Stimulated activated CD4-positive, alpha-beta T cell treated with anti-CD3 and anti-CD28 coated beads, TNF-alpha, amount 100 ng/mL, for 24 hours (primary cell): ENCODE results near the gene SUCLG2.
A peak's percentile ranks its signal among the peaks of the same experiment; 100 is the strongest.

Experiments used
- DNase-seq, 3 experiments: peaks; one replicate each; pipeline ENCODE4 v3.0.0-alpha.2; 2020; ENCODE audit warnings: low read depth in 3 of 3

The SUCLG2 gene

GRCh38 chr3:67389176-67389575, 265.2 kb downstream of the SUCLG2 start:
- DNase-seq, result no peak

GRCh38 chr3:67388738-67389137, 265.7 kb downstream of the SUCLG2 start:
- DNase-seq, result no peak

- DNase-seq, result no peak
Measured at GRCh38 chr3:67386451-67386850, 268.0 kb downstream of the SUCLG2 start.

GRCh38 chr3:67384760-67385397, 269.5 kb downstream of the SUCLG2 start:
- peak in 2 of 3 experiments; percentile 11 to 32 for DNase-seq

DNA sequence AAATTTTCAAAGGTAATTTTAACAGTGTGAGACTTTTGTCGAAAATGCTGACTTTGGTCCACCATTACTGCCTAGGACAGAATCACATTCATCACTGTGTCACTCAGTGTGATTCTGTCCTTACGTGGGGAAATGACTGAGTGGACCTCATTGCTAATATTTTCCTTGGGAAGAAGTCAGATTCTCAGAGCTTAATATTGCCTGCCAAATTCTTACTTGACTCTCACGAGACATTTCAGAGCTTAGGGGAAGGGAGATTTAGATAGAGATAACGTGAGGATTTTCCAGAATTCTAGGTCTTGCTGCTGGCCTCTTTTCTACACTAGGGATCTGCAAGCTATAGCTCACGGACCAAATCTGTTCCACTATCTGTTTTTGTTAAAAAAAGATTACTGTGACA, 270.4 kb downstream of the SUCLG2 start:
- no peak for DNase-seq

- DNase-seq, result no peak
Measured at GRCh38 chr3:67383379-67383778, 271.0 kb downstream of the SUCLG2 start.

GRCh38 chr3:67382536-67382935, 271.9 kb downstream of the SUCLG2 start:
- no peak for DNase-seq

- peak in 1 of 3 experiments; percentile 22 for DNase-seq
Measured at GRCh38 chr3:67381667-67382272, 272.6 kb downstream of the SUCLG2 start.

GRCh38 chr3:67380118-67380517, 274.3 kb downstream of the SUCLG2 start:
- DNase-seq, result no peak

DNA sequence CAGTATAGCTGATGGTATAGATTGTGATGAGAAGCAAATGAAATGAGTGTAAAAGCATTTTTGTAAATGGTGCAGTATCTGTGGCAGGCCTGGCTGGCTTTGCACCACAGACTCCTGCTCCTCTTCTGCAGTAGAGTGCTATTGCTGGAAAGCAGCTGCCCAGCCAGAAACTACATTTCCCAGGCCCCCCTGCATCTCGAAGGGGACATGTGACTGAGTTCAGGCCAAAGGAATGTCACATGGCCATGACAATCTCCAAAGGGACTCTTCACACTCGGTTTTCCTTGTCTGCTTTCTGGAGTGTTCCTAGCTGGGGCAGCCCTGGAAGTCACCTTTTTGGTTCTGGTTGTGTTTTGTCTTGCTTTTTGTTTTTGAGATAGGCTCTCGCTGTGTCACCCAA, 277.1 kb downstream of the SUCLG2 start:
- no peak for DNase-seq

DNA sequence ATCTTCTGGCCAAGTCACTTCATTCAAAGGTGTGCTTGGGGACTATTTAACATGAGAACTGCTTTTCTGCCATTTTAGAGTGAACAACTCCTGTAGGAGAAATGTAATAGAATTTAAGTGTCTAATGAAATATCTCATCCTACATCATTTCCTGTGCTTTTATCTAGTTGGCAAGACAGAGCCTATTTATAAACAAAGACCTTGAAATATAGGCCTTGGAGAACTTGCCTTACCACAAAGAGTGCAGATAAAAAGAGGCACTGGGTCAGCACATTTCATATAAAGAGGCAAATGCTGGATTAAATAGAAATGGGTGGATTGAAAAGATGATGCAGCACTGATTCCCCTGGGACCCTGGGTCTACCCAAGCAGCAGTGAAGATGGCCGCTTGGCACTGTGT, 278.0 kb downstream of the SUCLG2 start:
- no peak for DNase-seq

DNA sequence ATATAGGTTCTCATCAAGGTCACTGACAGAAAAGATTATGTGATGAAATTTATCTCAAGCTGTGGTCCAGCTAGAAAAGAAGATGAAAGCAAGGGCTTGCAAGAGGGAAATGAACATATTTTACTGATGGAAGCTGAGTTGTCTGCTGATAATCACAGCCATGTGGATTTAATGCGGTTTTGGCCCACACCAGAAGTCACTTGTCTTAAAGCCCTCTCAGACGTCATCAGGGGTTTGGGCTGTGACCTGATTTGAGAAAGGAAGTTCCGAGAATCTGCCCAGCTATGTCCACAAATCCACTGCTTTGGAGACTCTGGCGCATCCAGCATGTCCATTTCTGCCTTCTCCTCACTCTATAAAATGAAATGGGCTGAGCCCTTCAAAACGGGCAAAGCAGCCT, 278.4 kb downstream of the SUCLG2 start:
- no peak for DNase-seq

DNA sequence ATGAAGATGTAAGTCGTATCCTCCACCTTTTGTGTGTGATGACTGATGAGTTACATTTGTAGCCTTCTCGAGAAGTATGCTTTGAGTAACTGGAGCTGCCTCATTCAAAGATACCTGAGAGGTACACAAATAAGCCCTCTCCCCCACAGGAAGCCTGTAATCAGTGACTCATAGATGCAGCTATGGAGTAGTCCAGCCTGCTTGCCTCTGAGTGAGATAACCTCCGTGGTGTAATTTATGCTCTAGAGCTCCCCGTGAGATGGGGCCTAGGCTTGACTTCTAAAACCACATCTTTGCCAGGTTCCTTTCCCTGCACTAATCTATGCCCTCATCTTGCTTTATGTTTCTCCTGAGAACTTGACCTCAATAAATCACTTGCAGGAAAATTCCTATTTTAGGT, 291.7 kb downstream of the SUCLG2 start:
- no peak for DNase-seq

GRCh38 chr3:67361770-67362169, 292.6 kb downstream of the SUCLG2 start:
- DNase-seq, result no peak

- DNase-seq, result no peak
Measured at GRCh38 chr3:67361323-67361722, 293.1 kb downstream of the SUCLG2 start.

DNA sequence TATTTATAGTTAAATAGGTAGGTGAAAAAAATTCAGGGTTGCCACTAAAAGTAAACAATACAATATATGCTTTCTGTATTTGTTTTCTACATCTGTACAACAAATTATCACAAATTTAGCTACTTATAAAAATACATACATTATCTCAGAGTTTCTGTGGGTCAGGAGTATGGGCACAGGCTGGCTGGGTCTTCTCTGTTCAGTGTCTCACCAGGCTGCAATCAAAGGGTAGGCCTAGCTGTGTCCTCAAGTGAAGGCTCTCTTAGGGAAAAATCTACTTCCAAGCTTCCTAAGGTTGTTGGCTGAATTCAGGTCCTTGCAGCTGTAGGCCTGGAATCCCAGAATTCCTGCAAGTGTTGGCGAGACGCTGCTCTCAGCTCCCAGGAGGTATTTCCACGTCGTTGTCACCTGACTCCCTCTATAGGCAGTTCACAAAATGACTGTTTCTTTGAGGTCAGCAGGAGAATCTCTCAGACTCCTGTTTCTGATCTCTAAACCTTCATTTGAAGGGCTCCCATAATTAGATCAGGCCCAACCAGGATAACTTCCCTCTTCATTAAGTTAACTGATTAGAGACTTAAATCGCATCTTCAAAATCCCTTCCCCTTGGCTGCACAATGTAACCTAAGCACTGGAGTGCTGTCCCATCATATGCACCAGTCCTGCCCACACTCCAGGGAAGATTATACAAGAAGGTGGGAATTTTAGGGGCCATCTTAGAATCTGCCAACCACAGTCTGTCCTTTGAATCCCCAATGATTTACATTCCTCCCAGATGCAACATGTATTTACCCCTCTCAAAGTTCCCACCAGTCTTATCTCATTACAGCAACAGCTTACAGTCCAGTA, 296.6 kb downstream of the SUCLG2 start:
- DNase-seq, result no peak

DNA sequence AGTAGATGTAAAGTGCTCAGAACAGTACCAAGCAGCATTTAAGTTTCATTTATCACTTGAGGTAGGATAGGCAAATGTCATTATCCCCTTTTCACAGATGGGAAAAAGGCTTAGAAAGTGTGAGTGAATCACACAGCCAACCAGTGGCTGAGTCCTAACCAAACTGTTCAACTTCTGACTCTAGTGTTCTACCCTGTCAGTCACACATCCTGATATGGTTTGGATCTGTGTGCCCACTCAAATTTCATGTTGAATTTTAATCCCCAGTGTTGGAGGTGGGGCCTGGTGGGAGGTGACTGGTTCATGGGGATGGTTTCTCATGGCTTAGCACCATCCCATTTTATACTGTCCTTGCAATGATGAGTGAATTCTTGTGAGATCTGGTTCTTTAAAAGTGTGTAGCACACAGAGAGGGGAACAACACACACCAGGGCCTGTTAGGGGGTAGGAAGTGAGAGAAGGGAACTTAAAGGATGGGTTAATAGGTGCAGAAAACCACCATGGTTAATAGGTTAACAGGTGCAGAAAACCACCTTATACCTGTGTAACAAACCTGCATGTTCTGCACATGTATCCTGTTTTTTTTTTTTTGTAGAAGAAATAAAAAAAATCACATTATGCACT, 304.7 kb downstream of the SUCLG2 start:
- peak in 2 of 3 experiments; percentile 27 to 53 for DNase-seq

DNA sequence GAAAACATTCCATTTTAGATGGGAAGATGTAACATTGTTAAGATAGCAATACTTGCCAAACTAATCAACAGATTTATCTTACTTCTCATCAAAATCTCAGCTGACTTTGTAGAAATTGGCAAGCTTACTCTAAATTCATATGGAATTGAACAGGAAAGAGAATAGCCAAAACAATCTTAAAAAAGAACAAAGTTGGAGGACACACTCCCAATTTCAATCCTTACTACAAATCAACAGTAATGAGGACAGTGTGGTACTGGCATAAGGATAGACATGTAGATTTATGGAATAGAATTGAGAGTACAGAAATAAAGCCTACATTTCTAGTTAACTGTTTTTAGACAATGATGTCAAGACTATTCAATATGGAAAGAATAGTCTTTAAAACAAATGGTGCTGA, 308.3 kb downstream of the SUCLG2 start:
- DNase-seq, result no peak

DNA sequence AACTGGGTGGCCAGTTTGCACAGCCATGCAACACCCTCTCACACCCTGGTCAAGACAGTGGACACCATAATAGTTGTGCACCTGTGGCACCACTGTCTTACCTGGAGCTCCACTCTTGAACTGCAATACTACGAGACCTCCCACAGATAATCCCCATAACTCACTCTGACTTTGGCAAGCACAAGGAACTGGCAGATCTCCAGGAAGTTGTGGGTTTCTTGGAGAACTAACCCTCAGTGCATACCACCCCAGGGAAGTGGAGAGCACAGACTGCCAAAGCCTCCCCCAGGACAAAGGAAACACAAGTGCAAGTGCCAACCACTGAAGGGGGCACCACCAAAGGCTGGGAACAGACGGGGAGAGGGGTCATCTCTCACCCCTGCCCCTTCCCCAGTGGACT, 318.6 kb downstream of the SUCLG2 start:
- DNase-seq, result no peak

DNA sequence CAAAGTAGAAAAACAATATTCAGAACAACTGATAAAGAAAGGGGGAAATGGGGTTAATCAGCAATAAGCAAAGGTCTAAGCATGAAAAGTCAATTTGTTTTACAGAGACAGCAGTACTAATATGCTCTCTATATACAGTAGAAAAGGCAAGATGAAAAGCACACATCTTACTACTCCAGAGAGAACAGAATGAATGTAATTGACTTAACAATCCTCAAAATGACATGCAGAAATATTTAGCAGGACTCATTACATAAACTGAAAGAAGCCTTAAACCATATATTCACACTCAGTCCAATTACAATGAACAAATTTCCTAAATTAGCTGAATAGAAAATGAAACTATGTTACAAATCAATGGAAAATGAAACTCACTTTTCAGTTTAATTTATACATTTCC, 319.8 kb downstream of the SUCLG2 start:
- no peak for DNase-seq

- peak in 1 of 3 experiments; percentile 47 for DNase-seq
Measured at GRCh38 chr3:67329358-67329757, 325.1 kb downstream of the SUCLG2 start.

GRCh38 chr3:67327582-67327981, 326.8 kb downstream of the SUCLG2 start:
- DNase-seq, result no peak
